A549 (cell line): ENCODE results near the gene OPRM1.

Source experiments
- CBX2 ChIP-seq: fragments of 200-600 bp; sonication (generic); IDR thresholded peaks from 2 replicates; pipeline ENCODE4 v1.6.1; 2016; ENCODE audit warnings: low read depth, mild to moderate bottlenecking, borderline replicate concordance
- CEBPB ChIP-seq, 2 experiments: fragments of >200 bp in 1 of 2; sonication (Bioruptor Twin) in 1 of 2; formaldehyde crosslinking in 1 of 2; IDR thresholded peaks; 2 replicates each; pipeline ENCODE4 v1.6.1; 2012 to 2016
- EP300 ChIP-seq, 2 experiments: fragments of >200 bp; sonication (Bioruptor Twin); formaldehyde crosslinking; IDR thresholded peaks; 2 replicates in 1 of 2; 3 replicates in 1 of 2; pipeline ENCODE4 v1.6.1; 2016 to 2017
- SREBF2 ChIP-seq: fragments of 450-650 bp; IDR thresholded peaks from 2 replicates; pipeline ENCODE4 v1.6.1; 2014; ENCODE audit warnings: mild to moderate bottlenecking, moderate library complexity
- TF ChIP-seq, protein P1 (sequence below): fragments of >200 bp; sonication (Bioruptor Twin); formaldehyde crosslinking; IDR thresholded peaks from 3 replicates; pipeline ENCODE4 v1.5.1; 2016
- TF ChIP-seq, protein P2 (sequence below): IDR thresholded peaks from 2 replicates; pipeline ENCODE4 v1.6.1; 2012

DNA sequence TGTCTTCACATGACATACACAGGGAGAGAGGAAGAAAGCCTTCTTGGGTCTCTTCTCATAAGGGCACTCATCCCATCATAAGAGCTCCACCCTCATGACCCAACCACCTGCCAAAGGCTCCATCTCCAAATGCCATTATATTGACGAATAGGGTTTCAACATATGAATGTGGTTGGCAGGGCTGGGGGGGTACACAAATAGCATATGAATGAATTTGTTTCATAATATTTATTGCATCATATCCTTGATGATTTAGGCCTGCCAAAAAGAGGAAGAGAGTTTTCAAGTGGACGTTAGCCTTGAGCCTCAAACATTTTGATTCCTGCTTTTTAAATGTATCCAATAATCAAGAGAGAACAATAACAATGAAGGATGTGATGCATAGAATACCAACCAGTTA is 26.2 kb upstream of the OPRM1 start:
- TF ChIP-seq, protein P1, sequence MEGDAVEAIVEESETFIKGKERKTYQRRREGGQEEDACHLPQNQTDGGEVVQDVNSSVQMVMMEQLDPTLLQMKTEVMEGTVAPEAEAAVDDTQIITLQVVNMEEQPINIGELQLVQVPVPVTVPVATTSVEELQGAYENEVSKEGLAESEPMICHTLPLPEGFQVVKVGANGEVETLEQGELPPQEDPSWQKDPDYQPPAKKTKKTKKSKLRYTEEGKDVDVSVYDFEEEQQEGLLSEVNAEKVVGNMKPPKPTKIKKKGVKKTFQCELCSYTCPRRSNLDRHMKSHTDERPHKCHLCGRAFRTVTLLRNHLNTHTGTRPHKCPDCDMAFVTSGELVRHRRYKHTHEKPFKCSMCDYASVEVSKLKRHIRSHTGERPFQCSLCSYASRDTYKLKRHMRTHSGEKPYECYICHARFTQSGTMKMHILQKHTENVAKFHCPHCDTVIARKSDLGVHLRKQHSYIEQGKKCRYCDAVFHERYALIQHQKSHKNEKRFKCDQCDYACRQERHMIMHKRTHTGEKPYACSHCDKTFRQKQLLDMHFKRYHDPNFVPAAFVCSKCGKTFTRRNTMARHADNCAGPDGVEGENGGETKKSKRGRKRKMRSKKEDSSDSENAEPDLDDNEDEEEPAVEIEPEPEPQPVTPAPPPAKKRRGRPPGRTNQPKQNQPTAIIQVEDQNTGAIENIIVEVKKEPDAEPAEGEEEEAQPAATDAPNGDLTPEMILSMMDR = no peak
- TF ChIP-seq CEBPB (IDR thresholded peaks at IDR 0.05) (no peak), SREBF2 (no peak), EP300 (IDR thresholded peaks at IDR 0.05) (no peak), CBX2 (no peak)
- TF ChIP-seq, protein P2, sequence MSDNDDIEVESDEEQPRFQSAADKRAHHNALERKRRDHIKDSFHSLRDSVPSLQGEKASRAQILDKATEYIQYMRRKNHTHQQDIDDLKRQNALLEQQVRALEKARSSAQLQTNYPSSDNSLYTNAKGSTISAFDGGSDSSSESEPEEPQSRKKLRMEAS = no peak
